KOPT-K1 (cell line): ENCODE measurements around the gene SULT2B1.
"Not testable (repeated sequence)": the region's sequence is repeated elsewhere in the genome, so short reads cannot be mapped to it uniquely, and the experiment has no call there.

Experiments used
- H3K27ac ChIP-seq: fragments of 200-600 bp; sonication (generic); 2 replicates; pipeline ENCODE4 v1.5.1; 2016; ENCODE audit warnings: antibody characterized with exemption, mild to moderate bottlenecking, low read depth, low read length; ENCODE audit not compliant: poor library complexity, severe bottlenecking
- H3K36me3 ChIP-seq: fragments of 200-600 bp; sonication (generic); 2 replicates; pipeline ENCODE4 v1.5.1; 2017; ENCODE audit warnings: antibody characterized with exemption, mild to moderate bottlenecking, low read length, moderate library complexity; ENCODE audit not compliant: insufficient read depth
- H3K9me3 ChIP-seq: fragments of 200-600 bp; sonication (generic); 2 replicates; pipeline ENCODE4 v1.5.1; 2017; ENCODE audit warnings: antibody characterized with exemption, low read length, mild to moderate bottlenecking; ENCODE audit not compliant: insufficient read depth, poor library complexity, severe bottlenecking

SULT2B1 gene

GRCh38 chr19:48625891-48626327 is 73.9 kb downstream of the SULT2B1 start:
- no peak overlapping the region for H3K27ac ChIP-seq
- peaks cover 55% of the 10 kb centered on the region for H3K36me3 ChIP-seq
- H3K9me3 ChIP-seq, result no peaks in the 10 kb centered on the region

- H3K36me3 ChIP-seq, result peaks cover 65% of the 10 kb centered on the region
- no peaks in the 10 kb centered on the region for H3K9me3 ChIP-seq
- H3K27ac ChIP-seq, result no peak overlapping the region
These were observed 75.4 kb downstream of the SULT2B1 start for GRCh38 chr19:48627201-48627864.

DNA sequence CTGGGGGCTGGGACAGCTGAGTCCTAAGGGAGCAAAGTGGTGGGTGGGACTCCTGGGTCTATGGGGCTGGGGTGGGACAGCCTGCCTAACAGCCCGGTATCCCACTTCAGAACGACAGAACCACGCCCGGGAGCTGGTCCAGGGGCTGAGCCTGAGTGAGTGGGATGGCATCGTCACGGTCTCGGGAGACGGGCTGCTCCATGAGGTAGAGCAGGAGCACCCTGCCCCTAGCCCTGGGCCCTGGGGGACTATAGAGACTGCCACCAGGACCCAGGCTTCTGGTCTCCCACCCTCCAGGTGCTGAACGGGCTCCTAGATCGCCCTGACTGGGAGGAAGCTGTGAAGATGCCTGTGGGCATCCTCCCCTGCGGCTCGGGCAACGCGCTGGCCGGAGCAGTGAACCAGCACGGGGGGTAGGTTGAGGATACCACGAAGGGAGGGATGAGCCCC is 75.9 kb downstream of the SULT2B1 start:
- H3K36me3 ChIP-seq, result peaks cover 69% of the 10 kb centered on the region
- H3K27ac ChIP-seq, result no peak overlapping the region
- H3K9me3 ChIP-seq, result no peaks in the 10 kb centered on the region

- H3K9me3 ChIP-seq, result no peaks in the 10 kb centered on the region
- H3K27ac ChIP-seq, result no peak overlapping the region
- H3K36me3 ChIP-seq, result peaks cover 74% of the 10 kb centered on the region
These were observed 76.7 kb downstream of the SULT2B1 start for GRCh38 chr19:48628486-48629296.

DNA sequence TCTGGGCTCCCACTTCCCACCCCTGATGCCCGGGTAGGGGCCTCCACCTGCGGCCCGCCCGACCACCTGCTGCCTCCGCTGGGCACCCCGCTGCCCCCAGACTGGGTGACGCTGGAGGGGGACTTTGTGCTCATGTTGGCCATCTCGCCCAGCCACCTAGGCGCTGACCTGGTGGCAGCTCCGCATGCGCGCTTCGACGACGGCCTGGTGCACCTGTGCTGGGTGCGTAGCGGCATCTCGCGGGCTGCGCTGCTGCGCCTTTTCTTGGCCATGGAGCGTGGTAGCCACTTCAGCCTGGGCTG is 77.3 kb downstream of the SULT2B1 start:
- peaks cover 74% of the 10 kb centered on the region for H3K36me3 ChIP-seq
- H3K9me3 ChIP-seq, result no peaks in the 10 kb centered on the region
- no peak overlapping the region for H3K27ac ChIP-seq

- no peaks in the 10 kb centered on the region for H3K9me3 ChIP-seq
- no peak overlapping the region for H3K27ac ChIP-seq
- peaks cover 74% of the 10 kb centered on the region for H3K36me3 ChIP-seq
These were observed 77.8 kb downstream of the SULT2B1 start for GRCh38 chr19:48629599-48630295.

DNA sequence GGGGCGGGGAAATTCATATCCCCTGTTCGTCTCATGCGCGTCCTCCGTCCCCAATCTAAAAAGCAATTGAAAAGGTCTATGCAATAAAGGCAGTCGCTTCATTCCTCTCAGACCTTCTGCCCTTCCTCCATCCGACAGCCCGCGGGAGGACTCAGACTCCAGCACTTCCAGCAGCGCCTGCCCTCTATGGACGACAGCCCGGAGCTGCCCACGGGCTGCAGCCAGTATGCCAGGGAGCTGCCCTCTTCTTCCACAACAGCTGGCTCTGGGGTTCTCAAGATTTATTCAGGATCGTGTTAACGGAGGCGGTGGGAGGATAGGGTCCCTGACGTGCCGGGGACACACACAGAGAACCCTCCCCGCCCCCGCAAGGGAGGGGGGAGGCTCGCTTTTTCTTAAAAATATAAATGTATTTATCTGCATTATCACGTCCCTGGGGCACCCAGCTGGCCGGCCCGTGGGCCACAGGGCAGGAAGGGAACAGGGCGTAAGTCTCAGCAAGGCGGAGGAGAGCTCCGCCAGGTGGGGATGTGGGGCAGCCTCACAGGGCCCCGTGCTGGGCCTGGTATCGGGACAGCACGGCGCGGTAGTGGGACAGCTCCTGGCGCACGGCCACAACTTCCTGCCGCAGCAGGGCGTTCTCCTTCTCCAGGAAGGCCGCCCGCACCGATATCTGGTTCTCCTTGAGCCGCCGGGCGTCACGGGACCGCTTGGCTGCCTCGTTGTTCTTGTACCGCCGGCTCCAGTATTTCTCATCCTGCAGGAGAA is 78.5 kb downstream of the SULT2B1 start:
- H3K9me3 ChIP-seq, result no peaks in the 10 kb centered on the region
- no peak overlapping the region for H3K27ac ChIP-seq
- H3K36me3 ChIP-seq, result peaks cover 69% of the 10 kb centered on the region

DNA sequence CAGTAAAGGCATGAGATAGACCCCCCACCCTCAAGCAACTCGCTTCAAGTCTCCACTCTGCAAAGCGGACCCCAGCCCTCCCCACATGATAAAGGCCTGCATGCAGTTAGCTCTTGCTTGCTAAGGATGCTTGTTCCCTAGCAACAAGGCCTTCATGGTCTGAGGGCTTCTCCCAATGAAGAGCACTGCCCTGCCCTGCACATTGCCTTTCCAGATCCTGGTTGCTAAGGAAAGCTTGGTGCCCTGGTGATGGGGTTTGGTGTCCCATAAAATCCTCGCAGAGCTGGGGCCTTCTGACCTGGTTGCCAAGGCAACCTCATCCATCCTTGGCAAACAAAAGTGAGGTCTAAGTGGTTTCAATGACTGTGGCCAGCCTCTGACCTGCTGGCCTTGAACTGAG is 79.3 kb downstream of the SULT2B1 start:
- Histone ChIP-seq H3K36me3 (peaks cover 61% of the 10 kb centered on the region), H3K27ac (no peak overlapping the region)

GRCh38 chr19:48632286-48632685 is 80.3 kb downstream of the SULT2B1 start:
- H3K9me3 ChIP-seq, result not testable (repeated sequence)
- Histone ChIP-seq H3K27ac (peak overlapping the region; percentile 92), H3K36me3 (peaks cover 57% of the 10 kb centered on the region)

More for the DNA sequence above, 79.3 kb downstream of the SULT2B1 start:
- no peaks in the 10 kb centered on the region for H3K9me3 ChIP-seq

DNA sequence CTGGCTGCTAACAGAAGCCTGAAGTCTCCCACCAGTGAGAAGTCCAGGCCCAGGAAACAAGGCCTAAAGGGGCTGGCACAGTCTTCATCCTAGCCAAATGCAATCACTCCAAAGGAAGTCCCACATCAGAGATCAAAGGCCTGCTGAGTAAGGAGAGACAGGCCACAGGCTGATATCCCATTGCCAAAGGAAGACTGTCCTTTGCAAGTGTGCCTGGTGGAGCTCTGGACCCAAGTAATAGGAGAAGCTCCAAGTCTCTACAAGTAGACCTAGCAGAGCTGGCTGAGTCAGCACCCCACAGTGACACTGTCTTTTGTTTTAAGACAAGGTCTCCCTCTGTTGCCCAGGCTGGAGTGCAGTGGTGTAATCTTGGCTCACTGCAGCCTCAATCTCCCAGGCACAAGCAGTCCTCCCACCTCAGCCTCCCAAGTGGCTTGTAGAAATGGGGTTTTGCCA is 80.7 kb downstream of the SULT2B1 start:
- peaks cover 52% of the 10 kb centered on the region for H3K36me3 ChIP-seq
- peak overlapping the region; percentile 92 for H3K27ac ChIP-seq
- H3K9me3 ChIP-seq, result no peaks in the 10 kb centered on the region

DNA sequence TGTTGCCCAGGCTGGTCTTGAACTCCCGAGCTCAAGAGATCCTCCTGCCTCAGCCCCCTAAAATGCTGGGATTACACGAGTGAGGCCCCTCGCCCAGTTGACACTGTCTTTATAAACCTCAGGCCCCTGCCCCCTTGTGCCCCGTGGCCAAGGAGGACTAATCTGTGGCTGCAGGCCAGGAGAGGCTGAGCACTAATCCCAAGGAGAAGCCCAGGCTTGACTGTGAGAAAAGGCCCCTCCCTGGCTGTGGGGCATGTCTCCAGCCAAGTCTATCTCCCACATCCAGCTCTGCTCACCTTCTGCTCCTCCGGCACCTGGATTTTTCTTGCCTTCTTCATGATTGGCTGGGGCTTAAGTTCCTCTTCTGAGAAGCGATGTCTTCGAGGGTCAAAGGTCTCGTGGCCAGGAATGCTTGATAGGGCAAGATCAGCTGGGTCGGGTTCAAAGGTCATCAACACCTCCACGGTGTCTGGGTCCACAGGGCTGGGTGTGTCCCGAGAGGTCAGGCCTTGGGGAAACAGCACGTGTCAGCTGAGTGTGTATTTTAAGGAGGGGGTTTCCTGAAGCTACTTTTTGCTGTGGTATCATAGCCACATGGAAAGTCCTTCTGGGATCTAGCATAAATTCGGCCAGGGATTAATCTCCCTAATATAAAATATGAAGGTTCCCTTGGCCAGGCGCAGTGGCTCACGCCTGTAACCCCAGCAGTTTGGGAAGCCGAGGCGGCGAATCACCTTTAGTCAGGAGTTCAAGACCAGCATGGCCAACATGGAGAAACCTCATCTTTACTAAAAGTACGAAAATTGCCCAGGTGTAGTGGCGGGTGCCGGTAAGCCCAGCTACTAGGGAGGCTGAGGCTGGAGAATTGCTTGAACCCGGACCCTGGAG is 81.4 kb downstream of the SULT2B1 start:
- H3K27ac ChIP-seq, result peak overlapping the region; percentile 92
- H3K36me3 ChIP-seq, result peaks cover 46% of the 10 kb centered on the region
- no peaks in the 10 kb centered on the region for H3K9me3 ChIP-seq

DNA sequence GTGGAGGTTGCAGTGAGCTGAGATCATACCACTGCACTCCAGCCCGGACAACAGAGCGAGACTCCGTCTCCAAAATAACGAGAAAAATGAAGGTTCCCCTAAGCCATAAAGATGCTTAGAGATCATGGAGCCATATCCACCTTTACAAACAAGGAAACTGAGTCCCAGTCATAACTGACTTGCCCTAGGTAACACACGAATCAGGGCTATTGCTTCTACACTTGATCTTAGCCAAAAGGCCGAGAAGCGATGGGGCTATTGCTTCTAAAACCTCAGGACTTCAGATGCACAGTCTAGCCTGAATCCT is 82.0 kb downstream of the SULT2B1 start:
- no peaks in the 10 kb centered on the region for H3K9me3 ChIP-seq
- H3K36me3 ChIP-seq, result peaks cover 41% of the 10 kb centered on the region
- peak overlapping the region; percentile 92 for H3K27ac ChIP-seq

DNA sequence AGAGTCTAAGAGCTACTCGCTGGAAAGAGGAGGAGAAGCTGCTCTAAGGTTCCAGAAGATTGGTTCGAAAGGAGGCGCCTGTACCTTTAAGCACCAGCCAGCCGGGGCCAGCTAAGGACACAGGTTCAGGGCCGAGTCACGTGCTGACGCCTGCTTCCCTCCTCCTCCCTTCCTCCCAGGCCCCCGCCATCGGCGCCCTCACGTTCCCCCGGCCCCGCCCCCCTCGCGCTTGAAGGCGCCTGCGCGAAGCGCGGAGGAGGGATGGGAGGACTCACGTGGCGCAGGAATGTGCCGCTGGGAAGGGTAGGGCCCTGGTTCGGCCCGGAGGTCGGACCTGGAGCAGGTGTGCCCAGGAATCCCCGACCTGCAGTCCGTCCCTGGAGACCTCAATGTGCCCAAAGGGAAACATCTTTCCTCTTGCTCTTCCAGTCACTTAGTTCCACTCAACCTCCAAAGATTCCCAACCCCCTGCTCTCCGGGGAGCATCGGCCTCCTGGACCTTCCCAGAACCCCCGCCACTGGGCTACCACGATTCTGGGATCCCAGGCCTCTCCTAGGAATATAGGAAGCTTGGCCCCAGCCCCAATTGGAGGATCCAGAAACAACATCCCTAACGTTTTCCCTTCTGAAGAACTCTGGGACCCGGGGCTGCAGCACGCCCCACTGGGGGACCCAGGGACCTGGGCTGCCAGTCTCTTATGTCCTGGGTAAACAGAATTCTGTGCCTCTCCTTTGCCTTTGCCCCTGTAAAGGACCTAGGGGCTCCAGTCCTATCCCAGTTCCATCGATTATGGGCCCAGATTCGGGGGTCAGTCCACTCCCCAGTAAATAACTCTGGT is 82.7 kb downstream of the SULT2B1 start:
- Histone ChIP-seq H3K36me3 (peaks cover 35% of the 10 kb centered on the region), H3K9me3 (no peaks in the 10 kb centered on the region), H3K27ac (peak overlapping the region; percentile 92)
